ENCODE results near the gene SMAD3.

SMAD3 gene

GRCh38 chr15:67156834-67157233, 91.4 kb downstream of the SMAD3 start:
- in situ Hi-C loops (cut with MboI; ENCODE audit: low sequenced_read_pairs) = no loop called here

DNA sequence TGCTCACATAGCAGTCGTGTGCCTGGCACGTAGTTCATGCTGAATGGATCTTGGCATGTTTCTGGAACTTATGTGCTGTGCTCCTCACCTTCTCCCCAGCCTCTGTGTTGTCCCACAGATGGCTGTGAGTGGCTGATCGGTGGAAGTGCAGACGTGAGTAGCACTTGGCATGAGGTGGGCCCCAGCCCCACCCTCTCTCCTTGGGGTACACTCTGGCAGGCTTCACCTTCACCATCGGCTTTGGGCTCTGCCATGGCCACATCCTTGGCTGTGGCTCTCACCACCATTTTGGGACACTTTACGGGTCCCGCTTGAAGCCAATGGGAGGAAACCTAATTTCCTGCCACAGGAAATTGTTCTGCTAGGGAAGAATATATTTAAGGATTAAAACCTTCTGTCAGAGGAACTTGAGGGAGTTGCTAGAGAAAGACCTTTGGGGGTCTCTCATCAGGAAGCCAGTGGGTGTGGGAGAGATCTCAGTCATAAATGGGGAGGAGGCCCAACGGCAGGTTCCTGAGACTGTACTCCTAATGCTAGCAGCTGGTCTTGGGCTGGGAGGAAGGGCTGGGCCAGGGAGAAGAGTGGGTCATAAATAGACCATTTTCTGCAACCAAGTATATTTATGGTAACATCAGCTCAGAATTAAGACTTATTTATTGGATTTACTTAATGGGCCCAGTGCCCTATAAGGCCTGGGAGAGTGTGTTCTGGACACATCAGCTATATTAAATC, 92.3 kb downstream of the SMAD3 start:
- in situ Hi-C loops (cut with MboI; ENCODE audit: low sequenced_read_pairs) = no loop called here

GRCh38 chr15:67158367-67158766, 93.0 kb downstream of the SMAD3 start:
- in situ Hi-C loops (cut with MboI; ENCODE audit: low sequenced_read_pairs) = no loop called here

GRCh38 chr15:67161412-67161811, 96.0 kb downstream of the SMAD3 start:
- in situ Hi-C loops (cut with MboI; ENCODE audit: low sequenced_read_pairs) = no loop called here

DNA sequence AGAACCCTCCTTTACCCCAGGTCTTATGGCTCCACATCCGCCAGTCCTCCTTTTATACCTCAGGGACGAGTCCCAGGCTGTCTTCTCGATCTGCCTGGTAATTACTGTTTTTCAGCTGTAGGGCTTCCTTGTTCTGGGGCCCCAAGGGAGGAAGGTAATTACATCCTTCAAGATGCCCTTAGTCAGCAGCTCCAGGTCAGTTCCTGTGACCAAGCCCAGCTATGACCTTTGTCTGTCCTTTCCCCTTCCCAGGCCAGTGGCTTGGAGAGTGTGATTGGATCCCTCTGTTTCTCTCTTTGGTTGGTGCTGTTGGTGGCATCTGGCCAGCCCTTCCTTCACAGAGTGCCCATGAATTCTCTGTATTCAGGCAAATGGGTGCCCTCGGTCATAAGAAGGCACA, 96.5 kb downstream of the SMAD3 start:
- in situ Hi-C loops (cut with MboI; ENCODE audit: low sequenced_read_pairs) = no loop called here

GRCh38 chr15:67163180-67163579, 97.8 kb downstream of the SMAD3 start:
- in situ Hi-C loops (cut with MboI; ENCODE audit: low sequenced_read_pairs) = no loop called here

DNA sequence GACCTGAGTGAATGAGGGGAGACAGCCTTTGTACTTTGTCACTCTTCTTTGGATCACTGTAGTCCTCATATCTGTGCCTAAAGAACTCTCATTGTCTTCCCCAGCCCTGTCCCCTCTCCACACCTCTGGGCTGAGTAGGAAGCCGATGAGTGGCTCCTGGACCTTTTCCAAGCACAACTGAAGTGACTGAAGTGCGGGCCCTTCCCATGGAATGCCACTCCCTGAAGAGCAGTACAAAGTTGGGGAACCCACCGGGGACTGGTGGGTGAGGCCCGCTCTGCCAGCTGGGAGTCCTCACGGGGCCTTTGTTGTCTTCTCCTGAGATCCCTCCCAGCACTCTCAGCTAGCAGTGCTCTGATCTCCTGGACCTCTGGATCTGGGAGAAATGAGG, 99.0 kb downstream of the SMAD3 start:
- in situ Hi-C loops (cut with MboI; ENCODE audit: low sequenced_read_pairs) = no loop called here

DNA sequence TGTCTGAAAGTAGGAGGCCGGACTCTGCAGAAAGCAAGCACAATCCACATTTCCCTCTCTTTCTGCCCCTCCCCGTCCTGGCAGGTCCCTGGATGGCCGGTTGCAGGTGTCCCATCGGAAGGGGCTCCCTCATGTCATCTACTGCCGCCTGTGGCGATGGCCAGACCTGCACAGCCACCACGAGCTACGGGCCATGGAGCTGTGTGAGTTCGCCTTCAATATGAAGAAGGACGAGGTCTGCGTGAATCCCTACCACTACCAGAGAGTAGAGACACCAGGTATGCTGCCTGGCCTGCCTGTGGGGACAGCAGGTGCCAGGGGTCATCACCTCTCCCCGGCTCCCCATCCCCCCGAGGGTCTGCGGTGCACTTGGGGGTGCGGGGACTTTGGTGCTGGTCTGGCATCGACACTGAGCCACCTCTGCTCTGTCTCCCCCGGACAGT, 99.4 kb downstream of the SMAD3 start:
- in situ Hi-C loops (cut with MboI; ENCODE audit: low sequenced_read_pairs) = no loop called here

- in situ Hi-C loops (cut with MboI; ENCODE audit: low sequenced_read_pairs) = no loop called here
Measured at GRCh38 chr15:67165254-67166253, 100.2 kb downstream of the SMAD3 start.

DNA sequence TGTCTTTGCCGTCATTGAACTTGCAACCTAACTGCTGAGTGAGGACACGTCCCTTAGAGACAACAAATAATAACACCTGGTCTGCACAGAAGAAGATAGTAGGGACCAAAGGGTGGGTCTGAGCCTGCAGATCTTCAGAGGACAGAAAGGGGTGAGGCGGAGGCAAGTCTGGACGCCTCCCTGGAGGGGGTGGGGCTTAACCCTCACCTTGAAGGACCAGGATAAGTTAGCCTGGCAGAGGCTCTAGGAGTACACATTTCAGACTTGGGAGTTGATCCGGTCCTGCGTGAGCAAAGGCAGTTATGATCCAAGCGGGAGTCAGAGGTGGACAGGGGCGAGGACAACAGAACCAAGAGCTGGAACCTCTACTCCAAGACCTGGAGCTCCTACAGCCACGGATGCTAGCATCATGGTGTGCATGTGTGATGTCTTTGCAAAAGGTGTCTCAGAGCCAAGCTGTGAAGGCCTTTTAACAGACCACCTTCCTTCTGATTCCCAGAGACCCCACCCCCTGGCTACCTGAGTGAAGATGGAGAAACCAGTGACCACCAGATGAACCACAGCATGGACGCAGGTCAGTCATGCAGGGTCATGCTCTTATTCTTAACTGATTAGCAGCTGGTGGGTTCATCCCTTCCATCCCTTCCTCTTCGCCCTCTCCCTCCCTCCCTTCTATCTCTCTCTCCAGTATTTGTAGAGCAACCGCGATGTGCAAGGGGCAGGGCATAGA, 101.0 kb downstream of the SMAD3 start:
- in situ Hi-C loops (cut with MboI; ENCODE audit: low sequenced_read_pairs) = no loop called here

- in situ Hi-C loops (cut with MboI; ENCODE audit: low sequenced_read_pairs) = no loop called here
Measured at GRCh38 chr15:67167091-67167490, 101.7 kb downstream of the SMAD3 start.

DNA sequence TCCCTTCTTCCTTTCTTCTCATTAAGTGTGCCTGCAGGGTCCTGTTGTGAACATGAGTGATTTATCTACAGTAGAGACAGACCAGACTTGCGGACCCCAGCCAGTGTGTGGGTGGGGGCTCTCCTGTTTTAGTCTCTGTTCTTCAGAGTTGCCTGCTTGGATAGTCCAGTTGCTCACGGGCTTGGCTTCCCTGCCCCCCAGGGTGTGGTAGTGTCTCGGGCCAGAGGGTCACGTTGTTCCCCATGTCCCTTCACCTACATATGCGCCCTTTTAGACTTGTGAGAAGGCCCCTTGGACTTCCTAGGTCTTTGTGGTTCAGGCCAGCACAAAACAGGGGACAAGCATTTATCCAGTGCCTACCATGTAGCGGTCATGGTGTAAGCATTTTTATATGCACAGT, 103.3 kb downstream of the SMAD3 start:
- in situ Hi-C loops (cut with MboI; ENCODE audit: low sequenced_read_pairs) = no loop called here

- in situ Hi-C loops (cut with MboI; ENCODE audit: low sequenced_read_pairs) = no loop called here
Measured at GRCh38 chr15:67170143-67170925, 104.9 kb downstream of the SMAD3 start.

DNA sequence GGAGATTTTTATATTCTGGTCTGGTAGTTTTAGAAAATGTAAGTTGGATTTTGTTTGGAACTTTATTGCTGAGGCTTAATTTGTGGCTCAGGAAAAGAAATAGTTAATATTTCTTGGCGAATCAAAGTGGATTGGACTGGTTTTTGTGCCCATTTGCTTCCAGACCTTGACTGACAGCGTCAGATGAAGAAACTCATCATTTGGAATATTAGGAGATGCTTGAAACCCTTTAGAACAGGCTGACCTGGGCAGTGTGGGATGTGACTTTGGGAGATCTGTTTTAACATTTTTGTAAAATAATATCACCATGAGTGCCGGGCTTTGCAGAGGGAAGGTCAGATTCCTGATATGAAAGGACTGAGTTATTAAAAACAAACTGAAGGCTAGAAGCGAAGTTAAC, 106.1 kb downstream of the SMAD3 start:
- in situ Hi-C loops (cut with MboI; ENCODE audit: low sequenced_read_pairs) = no loop called here

- in situ Hi-C loops (cut with MboI; ENCODE audit: low sequenced_read_pairs) = no loop called here
Measured at GRCh38 chr15:67172172-67172571, 106.8 kb downstream of the SMAD3 start.

DNA sequence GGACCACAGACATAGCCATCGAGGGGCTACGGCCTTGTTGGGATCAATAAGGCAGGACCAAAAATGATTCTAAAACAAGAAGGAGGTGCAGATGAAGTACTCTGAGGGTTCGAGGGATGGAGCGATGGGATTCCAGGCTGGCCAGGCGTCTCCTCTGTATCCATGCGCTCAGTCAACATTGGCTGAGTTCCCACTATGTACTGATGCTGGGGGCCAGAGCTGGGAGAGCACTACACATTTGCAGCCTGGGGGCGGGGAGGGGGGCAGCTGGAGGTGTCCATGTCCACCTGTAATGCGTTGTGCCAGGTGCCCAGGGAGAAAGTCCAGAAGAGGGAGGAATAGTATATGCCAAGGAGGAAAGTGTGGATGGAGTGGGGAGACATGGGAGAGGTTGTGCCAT, 107.6 kb downstream of the SMAD3 start:
- in situ Hi-C loops (cut with MboI; ENCODE audit: low sequenced_read_pairs) = no loop called here

- in situ Hi-C loops (cut with MboI; ENCODE audit: low sequenced_read_pairs) = no loop called here
Measured at GRCh38 chr15:67173786-67174185, 108.4 kb downstream of the SMAD3 start.

DNA sequence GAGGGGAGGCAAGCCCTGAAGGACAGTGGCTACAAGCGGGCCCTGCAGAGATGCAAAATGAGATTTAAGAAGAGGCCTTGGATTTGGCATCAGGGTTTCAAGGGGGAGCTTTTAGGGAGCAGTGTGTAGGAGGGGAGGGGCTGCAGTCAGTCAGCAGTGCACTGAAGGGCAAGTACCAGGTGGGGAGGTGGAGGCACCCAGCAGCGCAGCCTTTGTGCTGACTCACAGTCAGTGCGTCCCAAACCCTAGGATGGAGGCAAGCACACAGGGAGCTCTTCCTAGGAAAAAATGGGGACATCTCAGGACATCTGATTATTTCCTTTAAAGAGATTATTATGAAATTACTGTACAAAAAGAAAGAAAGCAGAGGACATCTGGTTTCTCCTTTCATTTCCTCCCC, 109.0 kb downstream of the SMAD3 start:
- in situ Hi-C loops (cut with MboI; ENCODE audit: low sequenced_read_pairs) = no loop called here

DNA sequence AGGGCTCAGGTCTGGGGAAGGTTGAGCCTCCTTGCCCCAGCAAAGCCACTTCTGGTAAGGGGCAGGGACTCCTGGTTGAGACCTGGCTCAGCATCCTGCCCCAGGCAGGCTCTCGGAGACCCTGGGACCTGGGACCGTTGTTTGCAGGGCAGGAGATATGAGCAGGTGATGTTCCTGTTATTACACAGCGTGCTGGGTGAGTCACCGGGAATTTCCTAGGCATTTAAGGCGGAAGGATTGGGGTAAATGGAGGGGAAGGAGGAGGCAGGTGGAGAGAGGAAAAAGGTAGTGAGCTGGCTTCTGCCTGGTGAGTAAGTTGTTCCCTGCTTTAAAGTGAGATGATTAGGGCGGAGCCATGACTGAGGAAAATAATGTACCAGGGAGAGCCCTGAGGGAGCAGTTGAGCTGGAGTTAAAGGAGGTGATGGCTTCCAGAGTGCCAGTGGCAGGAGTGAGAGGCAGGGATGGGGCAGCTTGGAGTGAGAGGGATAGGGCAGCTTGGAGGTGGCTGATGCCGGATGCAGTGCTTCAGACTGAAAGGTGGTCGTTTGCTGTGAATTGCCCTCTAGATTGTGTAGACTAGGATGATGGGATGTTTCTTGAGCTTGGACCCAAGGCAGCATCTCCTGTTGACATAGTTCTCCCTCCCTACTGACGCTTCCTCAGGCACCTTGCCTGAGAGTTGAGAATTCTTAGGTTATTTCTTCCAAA, 109.6 kb downstream of the SMAD3 start:
- in situ Hi-C loops (cut with MboI; ENCODE audit: low sequenced_read_pairs) = no loop called here

- in situ Hi-C loops (cut with MboI; ENCODE audit: low sequenced_read_pairs) = no loop called here
Measured at GRCh38 chr15:67175643-67176071, 110.3 kb downstream of the SMAD3 start.

All from hTERT RPE-1 (cell line).